Erythroblast (primary cell): ENCODE results near the gene CCL1.

Experiments used
- GATA1 ChIP-seq: IDR thresholded peaks from 2 replicates; pipeline ENCODE4 v1.6.1; 2011; ENCODE audit warnings: low read depth, mild to moderate bottlenecking, control low read depth, low read length, moderate library complexity
- POLR2A ChIP-seq: IDR thresholded peaks from 2 replicates; pipeline ENCODE4 v1.6.1; 2011; ENCODE audit warnings: mild to moderate bottlenecking, low read length

DNA sequence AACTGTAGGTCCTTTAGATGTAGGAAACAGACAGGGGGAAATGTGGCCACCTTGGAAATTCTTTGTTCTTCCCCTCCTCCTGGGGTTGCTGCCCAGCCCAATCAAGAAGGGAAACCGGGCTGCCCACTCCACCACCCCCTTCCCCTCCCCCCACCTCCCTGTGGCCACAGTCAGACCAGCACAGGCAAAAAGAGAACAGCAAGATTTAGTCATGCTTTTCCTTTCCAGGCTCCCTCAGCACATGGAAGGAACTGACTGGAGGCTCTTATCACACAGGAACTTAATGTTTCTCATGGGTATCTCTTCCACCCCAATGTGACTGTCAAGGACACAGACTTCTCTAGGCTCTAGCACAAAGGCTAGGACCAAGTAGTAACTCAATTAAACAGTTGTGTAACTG, 3.0 kb upstream of the CCL1 start:
- TF ChIP-seq POLR2A (no peak), GATA1 (no peak)
